ENCODE data around the gene FLRT1. TPM values are rescaled to one million over a fixed set of nuclear protein-coding genes. Genes with fewer than 3 reads are reported as not detected.

Gene FLRT1
- polyA plus RNA-seq, 3 donors, result 2.2 to 3.3 (median 3.2) TPM

DNA sequence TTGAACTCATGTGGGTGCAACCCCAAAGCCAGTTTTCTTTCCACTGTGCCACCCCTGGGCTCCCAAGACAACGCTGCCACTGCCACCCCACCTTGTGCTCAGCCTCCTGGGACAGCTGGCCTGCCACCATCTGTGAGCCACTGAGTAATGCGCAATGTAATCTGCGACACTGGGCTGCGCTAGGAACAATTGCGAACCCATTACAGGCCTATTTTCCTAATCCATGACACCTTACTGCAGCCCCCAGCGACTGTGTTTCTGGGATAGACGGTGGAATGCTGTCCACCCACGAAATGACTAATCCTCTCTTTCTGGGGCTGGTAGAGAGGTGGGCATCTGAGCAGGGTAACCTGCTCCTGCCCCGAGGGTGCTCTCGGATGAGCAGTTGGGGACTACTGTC, 22.2 kb downstream of the FLRT1 start:
- DNase-seq (ENCODE audit: extremely low read depth in 1 of 11, low read depth in 9 of 11, low spot score in 4 of 11), result no peak

DNA sequence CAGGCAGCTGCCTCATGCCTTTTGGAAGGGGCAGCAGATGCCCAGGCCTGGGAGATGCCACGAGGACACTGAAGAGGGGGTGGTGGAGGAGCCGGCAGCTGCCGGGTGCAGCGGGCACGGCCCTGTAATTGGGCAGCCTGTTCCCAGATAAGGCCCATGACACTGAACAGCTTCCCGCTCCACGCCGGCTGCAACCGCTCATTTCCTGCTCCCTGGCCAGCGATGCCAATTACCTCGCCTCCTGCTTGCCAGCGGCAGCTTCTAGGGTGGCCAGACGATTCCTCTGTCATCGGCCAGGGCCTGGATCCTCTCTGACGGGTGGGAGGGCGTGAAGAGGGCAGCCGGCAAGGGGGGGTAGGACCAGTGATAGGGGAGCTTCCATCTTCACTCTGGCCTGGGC, 22.8 kb downstream of the FLRT1 start:
- DNase-seq (ENCODE audit: extremely low read depth in 1 of 11, low read depth in 9 of 11, low spot score in 4 of 11), result no peak

DNA sequence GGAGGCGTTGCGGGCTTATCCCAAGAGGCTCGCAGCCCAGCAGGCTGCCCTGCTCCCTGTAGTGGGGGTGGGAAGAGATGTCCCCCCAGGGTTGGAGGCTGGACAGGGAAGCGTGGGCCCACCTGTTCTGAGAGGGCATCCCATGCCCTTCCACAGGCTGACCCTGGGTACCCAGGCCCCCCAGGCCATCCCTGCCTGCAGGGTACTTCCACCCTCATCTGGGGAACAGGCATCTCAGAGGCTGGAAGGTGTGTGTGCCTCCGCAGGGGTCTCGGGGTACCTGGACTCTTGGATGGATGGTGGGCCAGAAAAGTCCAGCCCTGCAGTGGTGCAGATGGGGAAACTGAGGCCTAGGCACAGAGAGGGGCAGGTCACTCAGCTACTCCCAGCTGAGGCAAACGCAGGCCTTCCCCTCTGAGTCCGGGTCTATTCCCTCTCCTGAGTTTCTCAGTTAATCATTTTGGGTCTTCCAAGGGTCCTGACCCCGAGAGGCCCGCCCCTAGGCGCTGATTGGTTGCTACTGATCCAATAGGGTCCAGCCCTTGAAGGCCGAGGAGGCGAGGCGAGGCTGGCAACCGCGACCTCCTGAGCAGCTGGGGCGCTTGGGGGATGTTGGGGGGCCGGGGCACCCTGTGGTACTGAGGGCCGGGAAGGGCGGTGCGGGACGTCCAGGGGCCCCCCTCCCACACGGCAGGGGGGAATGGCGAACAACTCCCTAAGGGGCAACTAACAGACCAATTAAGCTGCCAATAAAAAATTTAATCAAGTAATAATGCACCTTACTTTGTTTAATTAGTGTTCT, 23.8 kb downstream of the FLRT1 start:
- no peak for DNase-seq (ENCODE audit: extremely low read depth in 1 of 11, low read depth in 9 of 11, low spot score in 4 of 11)

DNA sequence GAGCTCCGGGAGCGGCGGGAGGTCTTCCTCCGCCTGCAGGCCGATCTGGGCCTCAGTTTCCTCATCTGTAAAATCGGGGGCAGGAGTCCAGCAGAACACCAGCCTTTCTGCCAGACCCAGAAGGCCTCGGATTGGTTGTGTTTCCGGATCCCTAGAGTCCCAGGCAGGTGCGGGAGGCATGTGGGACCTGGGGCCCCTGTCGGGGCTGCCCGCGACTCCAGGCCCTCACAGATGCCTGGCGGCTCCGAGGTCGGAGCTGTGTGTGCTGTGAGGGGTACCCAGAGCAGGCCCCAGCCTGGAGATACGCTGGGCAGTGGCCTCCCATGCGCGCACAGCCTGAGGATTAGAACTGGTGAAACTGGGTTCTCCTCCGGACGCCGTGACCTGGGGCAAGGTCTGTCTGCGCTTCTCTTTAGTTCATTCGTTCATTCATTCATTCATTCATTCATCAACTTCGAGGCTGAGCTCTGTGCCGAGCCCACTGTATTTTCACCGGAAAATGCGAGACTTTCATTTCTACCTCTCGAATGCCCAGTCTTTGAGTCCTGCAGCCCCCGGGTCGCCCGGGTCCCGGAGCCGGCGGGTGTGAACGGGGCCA, 24.6 kb downstream of the FLRT1 start:
- DNase-seq (ENCODE audit: extremely low read depth in 1 of 11, low read depth in 9 of 11, low spot score in 4 of 11), result no peak

DNA sequence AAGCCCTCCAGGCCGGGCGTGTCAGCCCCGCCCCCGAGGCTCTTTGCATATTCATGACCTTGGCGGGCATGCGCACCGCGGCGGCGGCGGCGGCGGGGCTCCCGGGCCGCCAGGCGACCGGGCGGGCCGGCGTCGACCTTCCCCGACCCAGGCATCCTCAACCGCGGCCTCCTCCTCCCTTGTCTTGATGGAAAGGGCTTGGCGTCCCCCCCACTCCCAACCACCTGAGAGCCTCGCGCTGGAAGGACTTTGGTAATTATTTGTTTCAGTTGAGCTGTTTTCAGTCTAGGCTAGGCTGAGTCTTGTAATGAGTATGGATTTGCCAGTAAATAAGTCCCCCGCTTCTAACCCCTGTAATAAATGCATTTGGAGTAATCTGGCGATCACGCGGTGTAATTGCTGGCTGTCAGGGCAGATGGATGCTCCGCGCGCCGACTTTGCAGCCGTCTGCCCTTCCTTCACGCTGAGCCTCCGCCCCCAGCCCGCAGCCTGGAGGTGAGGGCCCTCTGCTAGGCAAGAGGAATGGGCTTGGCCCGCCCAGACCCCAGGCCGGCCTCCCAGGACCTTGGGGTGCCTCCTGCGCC, 25.2 kb downstream of the FLRT1 start:
- peak in 1 of 11 donors; percentile 48 for DNase-seq (ENCODE audit: extremely low read depth in 1 of 11, low read depth in 9 of 11, low spot score in 4 of 11)

DNA sequence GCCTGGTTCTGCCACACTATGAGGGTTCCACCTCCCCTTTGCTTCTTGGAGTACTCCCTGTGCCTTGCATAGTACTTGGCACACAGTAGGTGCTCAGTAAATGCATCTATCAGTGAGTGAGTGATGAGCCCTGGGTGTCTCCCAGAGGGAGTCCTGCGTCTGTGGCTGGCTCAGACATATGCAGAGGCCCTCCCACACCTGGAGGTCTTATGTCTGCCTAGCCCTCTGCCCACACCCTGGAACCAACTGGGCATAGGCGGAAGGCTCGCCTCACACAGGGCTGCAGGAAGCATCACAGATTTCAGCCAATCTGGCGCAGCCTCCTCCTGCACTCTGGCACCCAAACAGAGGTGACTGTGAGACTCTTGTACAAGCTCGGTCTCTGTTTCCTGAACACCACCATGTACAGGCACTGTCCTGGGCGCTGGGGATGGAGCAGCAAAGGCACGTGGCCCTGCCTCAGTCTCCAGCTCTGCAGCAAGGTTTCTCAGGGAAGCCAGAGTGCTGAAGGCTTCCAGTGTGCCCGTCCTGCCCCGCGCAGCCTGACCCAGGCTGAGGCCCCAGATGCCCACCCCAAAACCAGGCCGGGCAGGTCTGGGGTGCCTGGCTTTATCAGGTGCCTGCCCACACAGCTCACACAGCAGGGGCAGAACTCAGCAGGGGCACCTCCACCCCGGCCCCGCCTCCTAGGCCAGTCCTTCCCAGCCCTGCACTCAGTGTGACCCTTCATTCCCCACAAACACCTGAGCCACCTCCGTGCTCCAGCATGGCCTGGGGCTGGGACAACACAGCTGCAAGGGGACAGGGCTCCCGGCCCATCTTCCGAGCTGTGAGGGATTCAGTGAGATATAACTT, 26.7 kb downstream of the FLRT1 start:
- DNase-seq (ENCODE audit: extremely low read depth in 1 of 11, low read depth in 9 of 11, low spot score in 4 of 11), result no peak

DNA sequence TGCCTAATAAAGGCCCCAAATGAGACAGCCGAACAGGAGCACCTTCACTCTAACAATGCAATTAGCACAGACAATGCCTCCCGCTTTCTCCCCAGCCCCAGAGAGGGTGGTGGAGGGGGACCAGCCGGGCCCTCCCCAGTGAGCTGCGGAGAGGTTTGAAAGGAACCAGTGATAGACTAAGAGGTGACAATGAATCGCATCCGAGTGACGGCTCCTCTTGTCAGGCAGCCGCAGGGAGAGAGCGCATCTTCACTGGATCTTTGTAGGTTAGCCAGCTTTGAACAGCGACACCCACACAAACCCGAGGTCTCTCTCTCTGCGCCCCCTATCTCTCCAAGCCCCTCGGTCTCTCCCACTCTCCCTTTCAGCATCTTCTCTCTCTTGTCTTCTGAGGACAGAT, 28.0 kb downstream of the FLRT1 start:
- no peak for DNase-seq (ENCODE audit: extremely low read depth in 1 of 11, low read depth in 9 of 11, low spot score in 4 of 11)

DNA sequence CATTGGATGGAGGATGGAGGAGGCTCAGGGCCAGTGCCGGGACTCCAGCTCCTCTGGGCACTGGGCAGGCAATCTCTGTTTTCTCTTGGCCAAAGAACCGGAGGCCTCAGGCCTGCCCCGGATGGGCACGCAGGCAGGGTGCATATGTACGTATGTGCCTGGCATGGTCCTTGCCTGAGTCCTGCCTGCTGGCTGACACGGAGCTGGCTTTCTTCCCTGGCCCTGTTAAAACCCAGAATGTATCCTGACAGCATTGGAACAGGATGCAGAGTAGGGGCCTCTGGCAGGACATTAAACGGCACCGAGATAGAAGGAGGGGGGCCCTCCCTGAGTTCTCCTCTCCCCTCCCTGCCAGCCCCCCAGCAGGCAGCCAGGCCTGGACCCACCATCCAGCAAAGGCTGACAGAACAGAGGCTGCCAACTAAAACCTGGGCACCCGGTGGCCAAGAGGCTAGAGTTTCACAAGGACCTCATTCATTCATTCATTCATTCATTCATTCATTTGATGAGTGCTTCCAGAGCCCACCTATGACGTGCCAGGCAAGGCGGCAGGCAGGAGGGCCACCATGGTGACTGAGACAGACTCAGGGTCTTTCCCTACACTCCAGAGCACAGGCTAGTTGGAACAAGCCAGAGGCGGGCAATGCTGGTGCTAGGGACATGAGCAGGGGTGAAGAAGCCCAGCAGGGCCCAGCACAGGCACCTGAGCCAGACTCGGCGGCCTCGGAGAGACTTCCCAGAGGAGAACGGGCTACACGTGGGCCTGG, 28.8 kb downstream of the FLRT1 start:
- DNase-seq (ENCODE audit: extremely low read depth in 1 of 11, low read depth in 9 of 11, low spot score in 4 of 11), result no peak

DNA sequence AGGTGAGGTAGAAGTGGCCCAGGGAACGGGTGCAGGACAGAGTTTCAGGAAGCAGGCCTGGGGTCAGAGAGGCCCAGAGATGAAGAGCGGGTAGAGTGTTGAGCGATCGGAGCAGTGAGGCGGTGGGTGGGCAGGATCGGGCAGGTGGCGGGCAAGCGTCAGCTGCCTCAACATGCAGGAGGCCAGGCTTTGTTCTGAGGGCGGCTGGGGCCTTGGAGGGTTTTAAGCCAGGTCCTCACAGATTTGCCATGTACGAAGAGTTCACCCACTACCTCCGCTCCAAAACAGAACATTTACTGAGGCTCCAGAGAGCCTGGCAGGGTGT, 29.4 kb downstream of the FLRT1 start:
- DNase-seq (ENCODE audit: extremely low read depth in 1 of 11, low read depth in 9 of 11, low spot score in 4 of 11), result no peak

DNA sequence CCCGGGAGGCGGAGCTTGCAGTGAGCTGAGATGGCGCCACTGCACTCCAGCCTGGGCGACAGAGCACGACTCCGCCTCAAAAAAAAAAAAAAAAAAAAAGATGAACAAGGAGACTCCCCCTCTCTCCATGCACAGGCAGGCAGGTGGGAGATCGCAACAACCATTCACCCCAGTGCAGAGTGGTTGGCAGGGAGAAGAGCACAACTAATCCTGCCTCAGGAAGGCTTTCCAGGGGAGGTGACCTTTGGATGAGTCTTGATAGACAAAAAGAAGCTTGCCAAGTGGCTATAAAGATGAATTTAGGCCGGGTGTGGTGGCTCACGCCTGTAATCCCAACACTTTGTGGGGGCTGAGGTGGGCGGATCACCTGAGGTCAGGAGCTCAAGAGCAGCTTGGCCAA, 30.0 kb downstream of the FLRT1 start:
- no peak for DNase-seq (ENCODE audit: extremely low read depth in 1 of 11, low read depth in 9 of 11, low spot score in 4 of 11)

DNA sequence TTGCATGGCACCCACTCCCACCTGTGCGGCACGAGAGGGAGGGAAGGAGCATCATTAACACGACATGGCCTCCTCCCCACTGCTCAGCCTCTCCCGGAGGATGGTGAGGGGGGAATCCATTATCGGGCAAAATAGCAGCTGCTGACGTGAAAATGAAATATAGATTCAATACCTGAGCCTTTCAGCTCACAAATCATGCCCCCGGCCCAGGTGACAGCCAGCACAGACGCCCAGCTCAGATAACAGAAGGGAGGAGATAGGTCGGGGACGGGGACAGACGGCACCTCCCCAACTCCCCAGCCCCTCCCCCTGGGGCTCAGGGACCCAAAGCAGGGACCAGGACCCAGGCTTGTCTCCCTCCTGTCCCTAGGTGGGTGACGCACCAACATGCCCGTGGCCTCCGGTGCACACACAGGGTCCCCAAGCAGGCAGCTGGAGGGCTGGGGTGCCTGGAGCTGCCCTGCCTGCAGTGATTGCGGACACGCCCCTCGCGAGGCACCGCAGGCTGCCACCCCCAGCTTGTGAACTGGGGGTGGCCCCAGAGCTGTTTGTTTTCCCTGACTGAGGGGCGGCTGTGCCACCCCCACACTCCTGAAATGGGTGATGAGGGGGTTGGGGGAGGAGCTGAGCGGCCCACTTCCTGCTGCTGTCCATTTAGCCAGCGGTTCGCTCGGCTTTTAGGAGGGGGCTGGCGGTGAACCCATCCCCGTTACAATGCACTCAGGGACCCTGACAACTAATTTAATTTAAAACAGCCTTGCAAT, 31.7 kb downstream of the FLRT1 start:
- no peak for DNase-seq (ENCODE audit: extremely low read depth in 1 of 11, low read depth in 9 of 11, low spot score in 4 of 11)

DNA sequence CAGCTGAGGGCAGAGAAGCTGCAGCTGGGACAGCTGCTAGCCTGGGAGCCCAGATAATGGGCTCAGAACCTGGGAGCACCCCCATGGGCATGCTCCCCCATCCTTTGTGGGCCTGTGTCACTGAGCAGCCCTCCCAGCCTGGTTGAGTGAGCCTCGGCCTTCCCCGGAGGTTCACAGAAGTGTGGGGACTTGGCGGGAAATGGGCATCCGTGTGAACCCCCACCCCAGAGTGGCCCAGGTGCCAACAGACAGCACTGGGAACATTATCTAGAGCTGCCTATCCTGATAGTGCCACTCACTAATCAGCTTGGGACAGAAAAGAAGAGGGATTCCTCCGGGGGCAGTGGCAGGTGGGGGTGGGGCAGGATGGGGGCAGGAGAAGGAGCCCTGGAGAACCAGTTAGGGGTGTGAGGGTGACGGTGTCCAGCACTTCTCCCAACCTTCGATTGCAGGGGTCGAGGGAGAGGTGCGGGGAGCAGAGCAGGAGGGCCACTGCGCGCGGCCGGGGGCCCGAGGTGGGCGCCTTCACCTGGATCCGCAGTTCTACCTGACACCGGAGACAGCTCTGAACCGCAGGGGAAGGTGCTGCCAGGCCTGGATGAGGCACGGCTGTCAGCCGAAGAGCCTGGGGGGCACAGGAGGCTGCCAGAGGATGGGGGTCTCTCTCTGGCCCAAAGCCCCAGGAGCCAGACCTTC, 33.1 kb downstream of the FLRT1 start:
- DNase-seq (ENCODE audit: extremely low read depth in 1 of 11, low read depth in 9 of 11, low spot score in 4 of 11), result no peak

DNA sequence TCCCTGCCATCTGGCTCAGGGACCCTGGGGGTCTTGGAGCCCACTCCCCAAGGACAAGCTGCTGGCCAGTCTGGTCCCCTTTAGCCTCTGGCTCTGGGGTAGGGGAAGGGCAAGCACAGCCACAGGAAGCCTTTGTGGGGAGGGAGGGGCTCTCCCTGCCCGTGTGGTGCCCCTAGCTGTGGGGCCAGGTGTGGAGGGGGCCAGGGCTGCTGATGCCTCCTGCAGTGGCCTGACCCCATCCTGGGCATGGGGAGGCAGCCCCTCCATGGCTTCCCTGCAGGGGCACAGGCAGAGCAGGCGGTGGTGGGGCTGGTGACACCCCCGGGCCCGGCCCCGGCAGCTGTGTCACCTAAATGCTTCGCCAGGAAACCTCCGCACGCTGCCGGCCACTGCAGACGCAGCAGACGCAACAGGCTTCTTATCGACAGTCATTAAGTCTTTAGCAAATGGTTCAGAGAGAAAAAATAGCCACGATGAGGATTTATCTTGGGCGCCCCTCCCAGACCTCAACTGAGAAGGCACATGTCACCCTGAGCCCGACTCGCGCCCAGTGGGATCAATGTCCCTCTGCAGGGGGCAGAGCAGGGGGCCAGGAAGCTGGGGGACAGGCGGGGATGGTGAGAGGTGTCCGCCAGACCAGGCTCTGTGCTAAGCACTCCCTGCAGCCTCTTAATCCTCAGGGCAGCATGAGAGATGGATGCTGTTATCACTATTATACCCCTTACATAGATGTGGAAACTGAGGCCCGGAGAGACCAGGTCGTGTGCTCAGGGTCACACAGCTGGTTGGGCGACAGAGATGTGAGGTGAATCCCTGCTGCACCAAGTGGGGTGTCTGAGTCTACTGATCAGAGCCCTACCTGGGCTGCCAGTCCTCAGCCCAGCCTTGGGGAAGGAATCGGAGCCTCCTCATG, 33.9 kb downstream of the FLRT1 start:
- no peak for DNase-seq (ENCODE audit: extremely low read depth in 1 of 11, low read depth in 9 of 11, low spot score in 4 of 11)

DNA sequence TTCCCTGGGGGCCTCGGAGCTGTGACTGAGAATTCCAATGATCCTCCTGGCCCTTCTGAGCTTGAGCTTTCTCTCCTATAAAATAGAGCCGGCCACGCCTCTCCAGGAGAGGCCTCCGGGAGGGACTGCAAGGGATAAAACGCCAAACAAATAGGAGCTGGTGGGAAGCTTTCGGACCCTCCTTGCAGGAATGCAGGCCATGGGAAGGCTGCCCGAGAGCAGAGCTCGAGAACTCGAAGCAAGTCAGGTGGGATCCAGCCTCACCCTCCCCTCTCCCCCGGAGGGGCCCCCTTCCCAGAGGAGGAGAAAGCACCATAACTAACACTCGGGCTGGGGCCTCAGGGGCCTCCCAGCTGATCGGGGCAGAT, 34.6 kb downstream of the FLRT1 start:
- DNase-seq (ENCODE audit: extremely low read depth in 1 of 11, low read depth in 9 of 11, low spot score in 4 of 11), result no peak

DNA sequence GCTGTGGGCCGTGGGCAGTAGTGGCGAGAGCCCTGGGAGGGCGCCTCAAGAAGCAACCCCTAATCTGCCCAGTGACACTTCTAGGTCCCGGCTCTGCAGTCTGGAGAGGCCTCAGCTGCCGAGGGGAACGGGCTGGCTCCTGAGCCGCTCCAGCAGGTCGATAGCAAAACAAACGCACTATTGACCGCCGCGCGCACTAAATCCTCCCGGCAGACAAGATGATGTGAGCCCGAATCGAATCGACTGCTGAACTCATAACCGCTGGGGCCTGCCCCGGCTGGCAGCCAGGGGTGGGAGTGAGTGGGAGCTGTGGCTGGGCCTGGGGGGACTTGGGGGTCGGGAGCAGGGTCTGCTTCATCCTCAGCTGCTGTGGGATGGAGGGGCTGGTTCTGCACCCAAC, 36.1 kb downstream of the FLRT1 start:
- no peak for DNase-seq (ENCODE audit: extremely low read depth in 1 of 11, low read depth in 9 of 11, low spot score in 4 of 11)

DNA sequence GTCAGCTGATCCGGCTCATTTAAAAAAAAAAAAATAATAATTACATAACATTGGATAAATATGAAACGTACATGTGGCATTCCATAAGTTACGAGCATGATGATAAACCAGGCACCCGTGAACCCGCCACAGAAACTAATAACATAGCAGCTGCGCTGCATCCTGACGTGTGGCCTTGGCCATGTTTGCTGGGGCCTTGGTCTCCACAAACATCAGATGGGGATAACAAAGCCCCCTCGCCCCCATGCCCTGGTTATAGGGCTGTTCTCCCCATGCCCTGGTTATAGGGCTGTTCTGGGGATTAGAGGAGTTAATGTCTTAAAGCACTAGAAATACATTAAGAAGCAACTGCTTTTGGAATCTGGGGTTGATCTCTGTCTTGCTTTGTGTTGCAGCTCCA, 36.7 kb downstream of the FLRT1 start:
- DNase-seq (ENCODE audit: extremely low read depth in 1 of 11, low read depth in 9 of 11, low spot score in 4 of 11), result no peak

DNA sequence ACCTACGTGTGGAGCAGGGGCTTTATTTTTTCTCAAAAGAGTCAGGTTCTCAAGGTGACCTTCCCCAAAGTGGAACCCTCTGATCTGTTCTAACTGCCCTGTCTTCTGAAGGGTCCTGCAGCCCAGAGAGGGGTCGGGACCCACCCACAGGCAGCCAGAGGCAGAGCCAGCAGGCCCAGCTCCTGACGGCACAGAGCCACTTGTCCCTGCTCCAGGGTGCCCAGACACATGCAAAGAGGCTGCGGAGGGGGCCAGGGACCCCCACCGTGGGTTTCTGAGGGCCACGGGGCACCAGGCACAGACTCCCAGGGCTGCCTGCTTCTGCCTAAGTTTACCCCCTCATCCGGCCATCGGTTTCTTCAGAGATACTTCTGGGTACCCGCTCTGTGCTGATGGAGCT, 37.1 kb downstream of the FLRT1 start:
- DNase-seq (ENCODE audit: extremely low read depth in 1 of 11, low read depth in 9 of 11, low spot score in 4 of 11), result no peak

Measured in renal cortex interstitium (tissue), 11 donors.